HG02852 (cell line): ENCODE data around the gene SDK1.

Experiments used
- ATAC-seq: cut with Tn5 transposase; IDR thresholded peaks from one replicate; pipeline ENCODE4 v1.9.1; 2021; ENCODE audit warnings: mild to moderate bottlenecking, moderate library complexity; ENCODE audit not compliant: unreplicated experiment

The SDK1 gene

DNA sequence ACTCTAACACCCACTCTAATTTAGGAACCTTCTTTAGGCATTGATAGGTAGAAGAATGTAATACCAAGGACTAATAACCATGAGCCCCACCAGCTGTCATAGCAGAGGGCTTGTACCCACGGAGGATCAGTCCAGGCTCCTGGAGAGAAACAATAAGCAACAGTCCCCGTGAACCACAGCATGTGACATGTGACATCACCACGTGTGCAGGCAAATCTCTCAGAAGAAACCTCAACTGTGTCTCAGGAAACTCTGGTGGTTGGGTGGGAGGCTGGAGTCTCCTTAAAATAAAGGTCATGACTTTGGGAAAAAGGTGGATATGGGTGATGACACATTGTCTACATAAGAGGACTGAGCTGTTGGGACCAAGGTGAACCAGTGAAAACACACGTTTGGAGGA, 727.2 kb downstream of the SDK1 start:
- ATAC-seq = no peak

GRCh38 chr7:4029941-4030340, 728.9 kb downstream of the SDK1 start:
- no peak for ATAC-seq

DNA sequence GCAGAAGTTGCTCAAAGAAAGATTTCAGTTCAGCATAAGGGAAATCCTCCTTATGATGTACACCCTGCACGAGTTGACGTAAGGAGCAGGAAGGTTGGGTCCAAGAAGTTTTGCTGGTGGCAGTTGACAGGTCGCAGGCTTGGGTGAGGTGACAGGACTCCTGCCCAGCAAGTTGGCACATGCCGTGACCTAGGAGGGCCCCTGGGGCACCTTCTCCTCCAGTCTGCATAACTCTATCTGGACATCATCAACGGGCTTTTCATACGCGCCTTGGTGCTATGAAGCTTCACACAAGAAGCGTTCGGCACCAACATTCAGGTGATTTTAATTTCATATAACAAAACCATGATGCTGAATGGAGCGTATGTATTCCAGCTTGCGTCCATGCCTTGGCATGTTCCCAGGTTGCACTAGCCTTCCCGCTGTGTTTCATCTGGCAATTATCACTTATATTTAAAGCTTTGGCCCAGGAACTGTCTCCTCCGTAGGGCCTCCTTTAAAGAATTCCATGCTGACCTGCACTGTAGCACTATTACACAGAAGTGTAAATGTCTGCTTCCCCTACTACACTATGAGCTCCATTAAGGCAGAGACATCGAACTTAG, 729.4 kb downstream of the SDK1 start:
- no peak for ATAC-seq

- ATAC-seq = no peak
Observed at GRCh38 chr7:4033996-4034395, 732.9 kb downstream of the SDK1 start.

DNA sequence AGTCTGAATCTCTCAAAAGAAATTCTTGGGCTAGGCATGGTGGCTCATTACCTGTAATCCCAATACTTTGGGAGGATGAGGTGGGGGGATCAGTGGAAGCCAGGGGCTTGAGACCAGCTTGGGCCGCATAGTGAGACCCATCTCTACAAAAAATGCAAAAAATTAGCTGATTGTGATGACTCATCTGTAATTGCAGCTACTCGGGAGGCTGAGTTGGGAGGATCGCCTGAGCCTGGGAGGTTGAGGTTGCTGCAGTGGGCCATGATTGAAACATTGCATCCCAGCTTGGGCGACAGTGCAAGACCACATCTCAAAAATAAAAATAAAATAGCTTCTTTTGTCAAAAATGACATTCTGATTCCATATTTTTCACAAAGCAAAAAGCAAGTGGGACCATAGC, 736.3 kb downstream of the SDK1 start:
- no peak for ATAC-seq

DNA sequence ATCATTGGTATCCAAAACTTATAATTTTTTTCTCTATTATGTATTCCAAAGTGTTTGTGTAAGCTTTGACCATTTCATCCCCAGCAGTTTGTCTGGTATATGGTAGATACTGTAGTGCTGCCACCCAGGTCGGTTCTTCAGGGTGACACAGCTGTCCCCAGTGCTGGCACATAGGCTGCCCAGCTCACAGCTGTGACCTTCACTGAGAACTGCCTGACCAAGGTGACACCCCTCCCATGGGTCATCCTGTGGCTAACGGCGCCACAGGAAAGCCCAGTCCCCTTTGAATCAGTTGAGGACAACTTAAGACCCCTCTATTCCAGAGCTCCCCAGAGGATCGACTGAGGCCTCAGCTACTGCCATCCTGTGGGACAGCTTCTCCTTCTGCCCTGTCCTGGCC, 736.8 kb downstream of the SDK1 start:
- ATAC-seq = no peak

DNA sequence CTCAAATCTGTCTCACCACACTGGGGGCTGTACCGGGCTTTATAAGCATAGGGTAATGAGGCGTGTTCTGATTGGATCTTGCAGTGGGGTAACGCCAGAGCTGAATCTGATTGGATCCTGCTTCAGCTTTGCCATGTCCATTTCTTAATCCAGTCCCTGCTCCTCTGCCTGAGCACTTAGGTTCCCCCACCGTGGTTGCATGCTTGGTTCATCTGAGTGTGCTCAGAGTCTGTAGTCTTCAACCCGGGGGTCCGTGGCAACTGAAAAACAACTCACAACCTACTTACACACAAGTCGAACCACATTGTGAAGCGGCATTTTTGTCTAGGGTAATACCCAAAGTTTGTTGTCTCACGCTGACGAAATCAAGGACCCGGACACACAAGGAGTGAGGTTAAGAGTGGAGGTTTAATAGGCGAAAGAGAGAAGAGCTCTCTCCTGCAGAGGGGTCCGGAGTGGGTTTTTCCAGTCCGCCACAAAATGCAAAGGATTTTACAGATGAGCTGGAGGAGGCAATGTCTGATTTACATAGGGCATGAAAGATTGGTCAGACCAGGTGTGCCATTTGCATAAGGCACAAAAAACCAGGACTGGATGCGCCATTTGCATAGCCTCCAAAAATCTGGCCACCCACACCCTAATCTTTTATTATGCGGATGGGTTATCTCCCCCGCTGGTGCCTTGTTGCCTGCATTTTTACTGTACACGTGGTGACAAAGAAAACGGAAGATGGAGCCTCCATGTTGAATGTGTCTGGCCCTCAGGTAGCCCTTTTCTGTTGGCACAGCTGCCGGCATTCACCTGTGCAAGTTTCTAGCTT, 739.3 kb downstream of the SDK1 start:
- ATAC-seq = no peak

DNA sequence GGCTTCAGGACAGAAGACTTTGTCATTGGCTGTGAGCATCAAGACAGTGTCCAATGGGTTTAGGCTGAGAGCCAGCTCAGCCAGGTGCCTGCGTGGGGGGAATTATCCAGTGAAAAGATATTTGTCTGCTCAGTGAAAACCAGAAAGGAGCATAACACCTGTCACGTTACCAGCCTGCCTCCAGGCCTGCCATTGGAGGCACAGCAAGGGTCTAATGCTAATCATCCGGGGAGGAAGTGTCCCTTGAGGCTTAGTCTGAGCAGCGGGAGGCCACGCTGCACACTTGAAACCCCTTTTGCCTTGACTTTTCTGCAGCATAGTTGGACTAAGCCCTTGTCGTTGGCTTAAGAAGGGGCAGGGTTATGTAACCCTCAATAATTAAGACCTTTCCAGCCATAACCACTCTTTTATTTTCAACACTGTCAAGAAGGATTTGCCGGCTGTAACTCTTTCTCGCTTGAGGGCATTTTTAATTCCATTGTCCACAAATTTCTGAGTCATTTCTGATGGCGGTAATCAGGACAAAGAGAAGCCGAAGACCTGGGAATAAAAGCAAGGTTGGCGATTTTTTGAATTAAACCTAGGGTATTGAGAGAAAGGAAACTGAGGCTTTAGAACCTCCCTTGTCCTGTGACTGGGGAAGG, 741.5 kb downstream of the SDK1 start:
- no peak for ATAC-seq

GRCh38 chr7:4043988-4044387, 742.9 kb downstream of the SDK1 start:
- ATAC-seq = no peak

DNA sequence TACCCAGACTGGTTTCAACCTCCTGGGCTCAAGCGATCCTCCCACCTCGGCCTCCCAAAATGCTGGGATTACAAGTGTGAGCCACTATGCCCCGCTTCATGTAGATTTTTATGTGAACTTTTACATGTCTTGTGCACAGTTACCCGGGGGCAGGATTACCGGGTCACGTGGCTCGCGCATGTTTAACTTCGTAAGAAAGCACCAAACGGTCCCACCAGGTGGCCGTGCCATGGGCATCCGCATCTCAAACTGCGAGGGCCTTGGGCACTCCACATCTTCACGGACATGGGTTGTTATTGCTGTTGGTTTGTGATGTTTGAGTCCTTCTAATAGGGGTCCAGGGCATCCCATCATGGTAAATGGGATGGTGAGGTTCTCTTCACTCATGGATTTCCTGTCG, 744.4 kb downstream of the SDK1 start:
- no peak for ATAC-seq

GRCh38 chr7:4045975-4046374, 744.9 kb downstream of the SDK1 start:
- ATAC-seq = no peak

GRCh38 chr7:4048336-4048735, 747.3 kb downstream of the SDK1 start:
- ATAC-seq = no peak

DNA sequence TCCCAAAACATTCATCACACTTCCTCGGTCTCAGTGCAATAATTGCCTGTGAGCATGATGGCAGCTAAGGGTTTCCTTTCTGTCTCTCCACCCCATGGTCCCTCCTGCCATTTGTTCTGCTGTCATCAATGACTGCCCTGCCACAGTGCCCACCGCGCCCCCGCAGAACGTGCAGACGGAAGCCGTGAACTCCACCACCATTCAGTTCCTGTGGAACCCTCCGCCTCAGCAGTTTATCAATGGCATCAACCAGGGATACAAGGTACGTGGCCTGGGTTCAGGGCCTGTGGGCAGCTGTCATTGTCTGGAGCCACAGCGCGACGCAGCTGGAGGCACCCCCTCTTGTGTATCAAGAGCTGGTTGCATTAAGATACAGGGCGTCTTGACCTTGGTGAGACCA, 748.1 kb downstream of the SDK1 start:
- no peak for ATAC-seq

DNA sequence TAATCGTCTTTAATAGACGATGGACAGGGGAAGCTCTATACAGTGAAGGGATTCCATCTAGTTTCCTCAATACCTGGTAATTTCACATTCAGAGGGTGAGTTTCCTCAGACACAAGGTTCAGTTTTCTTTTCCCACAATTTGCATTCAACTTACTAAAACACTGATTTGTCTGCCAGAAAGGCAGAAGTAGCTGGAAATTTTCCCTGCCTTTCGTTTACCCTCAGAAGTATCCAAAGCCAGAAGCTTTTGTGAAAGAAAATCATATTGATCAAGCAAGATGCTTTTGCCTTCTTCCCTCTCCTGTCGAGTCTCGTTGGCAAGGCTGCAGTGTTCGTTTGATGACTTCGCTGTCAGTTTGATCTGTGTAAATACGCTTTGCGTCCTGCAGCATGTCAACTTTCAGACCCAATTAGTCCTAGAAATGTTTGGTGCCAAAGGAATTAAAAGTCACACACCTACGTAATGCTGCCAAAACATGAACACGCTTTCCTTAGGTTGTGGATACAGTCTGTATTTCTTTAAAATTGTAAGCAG, 749.1 kb downstream of the SDK1 start:
- no peak for ATAC-seq

GRCh38 chr7:4051696-4052095, 750.6 kb downstream of the SDK1 start:
- ATAC-seq = no peak

DNA sequence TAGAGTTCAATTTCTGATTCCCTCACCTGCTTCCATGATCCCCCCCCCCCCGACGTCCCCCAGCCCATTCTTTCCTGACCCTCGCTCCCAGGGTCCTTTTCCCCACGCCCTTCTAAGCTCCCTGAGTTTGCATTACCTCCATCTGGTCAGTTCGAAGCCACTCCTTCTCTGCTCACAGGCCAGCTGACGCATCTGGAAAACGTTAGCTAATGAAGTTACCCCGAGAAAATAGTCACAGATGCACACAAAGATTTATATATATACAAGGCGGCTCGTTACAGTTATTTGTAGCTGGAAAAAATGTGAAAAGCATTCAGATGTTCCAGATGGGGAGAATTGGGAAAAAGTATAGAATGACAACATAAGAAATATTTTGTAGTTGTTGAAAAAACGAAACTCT, 751.1 kb downstream of the SDK1 start:
- no peak for ATAC-seq

DNA sequence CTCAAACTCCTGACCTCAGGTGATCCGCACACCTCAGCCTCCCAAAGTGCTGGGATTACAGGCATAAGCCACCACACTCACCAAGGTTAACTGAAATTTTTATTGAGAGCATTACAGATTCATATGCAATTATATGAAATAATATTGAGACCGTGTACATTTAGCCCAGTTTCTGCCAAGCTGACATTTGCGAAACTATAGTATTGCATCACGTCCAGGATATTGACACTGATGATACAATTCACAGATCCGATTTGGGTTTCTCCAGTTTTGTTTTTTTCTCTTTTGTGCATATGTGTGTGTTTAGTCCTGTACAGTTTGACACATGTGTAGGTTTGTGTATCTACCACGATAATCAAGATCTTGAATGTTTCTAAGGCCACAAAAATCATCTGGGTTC, 753.1 kb downstream of the SDK1 start:
- ATAC-seq = no peak

DNA sequence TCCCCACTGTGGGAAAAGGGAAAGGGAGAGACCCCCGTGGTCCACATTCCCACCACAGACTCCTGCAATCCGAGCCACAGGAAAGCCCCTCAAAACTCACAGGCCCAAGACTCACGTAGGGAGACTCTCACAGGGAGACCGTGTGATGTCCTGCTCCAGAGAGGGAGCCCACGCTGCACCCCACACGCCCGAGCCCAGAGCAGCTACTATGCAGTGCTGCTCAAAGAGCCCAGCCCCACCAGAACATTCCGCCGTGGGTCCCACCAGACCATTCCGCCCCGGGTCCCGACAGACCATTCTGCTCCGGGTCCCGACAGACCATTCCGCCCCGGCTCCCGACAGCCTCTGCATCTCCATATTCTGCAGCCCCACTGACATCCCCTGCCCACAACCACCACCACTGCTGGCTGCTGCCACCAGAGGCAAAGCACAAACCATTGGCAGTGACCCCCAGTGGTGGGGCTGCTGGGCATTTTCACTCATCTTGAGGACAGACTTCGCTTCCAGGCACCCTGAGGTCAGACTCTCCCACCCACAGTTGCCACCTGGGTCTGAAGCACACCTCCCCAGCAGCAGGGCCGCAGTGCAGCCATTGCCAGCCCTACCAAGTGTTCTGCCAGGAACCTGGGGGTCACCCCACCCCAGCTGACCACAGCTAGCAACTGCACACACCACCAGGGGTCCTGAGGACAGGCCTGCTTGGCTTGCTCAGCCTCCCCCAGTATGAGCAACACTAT, 755.7 kb downstream of the SDK1 start:
- ATAC-seq = no peak

- no peak for ATAC-seq
Observed at GRCh38 chr7:4057289-4057616, 756.2 kb downstream of the SDK1 start.

GRCh38 chr7:4058158-4058557, 757.1 kb downstream of the SDK1 start:
- no peak for ATAC-seq

DNA sequence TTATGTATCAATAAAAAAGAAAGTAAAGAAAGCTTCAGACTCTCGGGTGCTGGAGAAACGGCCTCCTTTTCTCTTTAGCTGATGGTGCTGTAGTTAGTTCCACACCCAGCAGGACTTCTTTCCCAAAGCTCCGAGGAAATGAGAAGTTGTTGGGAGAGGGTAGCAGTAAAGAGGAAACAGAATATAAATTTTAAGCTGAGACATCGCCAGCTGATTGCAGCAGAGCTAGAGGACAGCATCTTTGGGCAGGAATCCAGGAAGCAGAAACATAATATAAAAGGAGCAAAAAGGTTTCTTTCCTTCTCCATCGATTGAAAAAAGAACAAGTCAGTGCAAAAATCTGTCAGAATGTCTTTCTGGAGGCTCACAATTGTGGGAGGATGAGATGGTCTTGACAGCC, 764.1 kb downstream of the SDK1 start:
- ATAC-seq = no peak
